CD4-positive, alpha-beta T cell (primary cell): Measurements from ENCODE around the gene RAPGEF4. TPM values are rescaled to one million over a fixed set of nuclear protein-coding genes. Genes with fewer than 3 reads are reported as not detected.

ENCODE experiments used
- ATAC-seq: fragments of 200-7000 bp; cut with Tn5 transposase; one replicate; pipeline ENCODE4 v1.10.0; 2022; ENCODE audit warnings: mild to moderate bottlenecking; ENCODE audit not compliant: poor library complexity
- CTCF ChIA-PET: fragments of 350-600 bp; sonication (Branson Sonifier 250); formaldehyde crosslinking; loops from one replicate; lab custom pipeline; 2021; ENCODE audit warnings: antibody characterized with exemption, inconsistent platforms; lab: Charles Lee
- POLR2A ChIA-PET: fragments of 350-600 bp; sonication (Branson Sonifier 250); formaldehyde crosslinking; loops from one replicate; lab custom pipeline; 2021; ENCODE audit warnings: antibody characterized with exemption, inconsistent platforms; lab: Charles Lee
- DNase-seq, 14 experiments: peaks; one replicate each; pipeline ENCODE4 v3.0.0-alpha.2; 2013 to 2020; ENCODE audit warnings: mixed read lengths in 2 of 14
- H3K27ac ChIP-seq, 2 donors: one replicate each; pipeline versions ENCODE4 v1.5.1 to v1.7.0; 2013; ENCODE audit warnings: low read length in 2 of 2, low read depth in 1 of 2, mild to moderate bottlenecking in 1 of 2
- H3K27me3 ChIP-seq, 2 experiments: 1 replicate in 1 of 2; 2 replicates in 1 of 2; pipeline versions ENCODE4 v1.6.1 to v1.7.0; 2013; ENCODE audit warnings: low read length in 2 of 2, control low read depth in 1 of 2, mild to moderate bottlenecking in 1 of 2, moderate library complexity in 1 of 2; ENCODE audit not compliant: insufficient read depth in 2 of 2, control insufficient read depth in 1 of 2
- H3K36me3 ChIP-seq: one replicate; pipeline ENCODE4 v1.6.1; 2013; ENCODE audit warnings: low read length, control low read depth; ENCODE audit not compliant: insufficient read depth
- H3K4me1 ChIP-seq: one replicate; pipeline ENCODE4 v1.6.1; 2013; ENCODE audit warnings: low read length, control low read depth; ENCODE audit not compliant: insufficient read depth
- H3K4me3 ChIP-seq: one replicate; pipeline ENCODE4 v1.5.1; 2013; ENCODE audit warnings: mild to moderate bottlenecking, low read length, moderate library complexity
- H3K9me3 ChIP-seq, 2 experiments: 1 replicate in 1 of 2; 2 replicates in 1 of 2; pipeline versions ENCODE4 v1.6.1 to v1.7.0; 2013; ENCODE audit warnings: low read length in 2 of 2, mild to moderate bottlenecking in 2 of 2, control low read depth in 1 of 2, moderate library complexity in 1 of 2; ENCODE audit not compliant: control insufficient read depth in 1 of 2, insufficient read depth in 1 of 2
- H3K27ac Mint-ChIP-seq: one replicate; pipeline ENCODE4 v1.8.0; 2020; ENCODE audit warnings: mixed read lengths
- H3K27me3 Mint-ChIP-seq: one replicate; pipeline ENCODE4 v1.8.0; 2021; ENCODE audit warnings: mixed read lengths
- H3K36me3 Mint-ChIP-seq: one replicate; pipeline ENCODE4 v1.8.0; 2021; ENCODE audit warnings: low read depth, mixed read lengths
- H3K4me1 Mint-ChIP-seq: one replicate; pipeline ENCODE4 v1.8.0; 2021; ENCODE audit warnings: low read depth, mixed read lengths
- H3K4me3 Mint-ChIP-seq: one replicate; pipeline ENCODE4 v1.8.0; 2020; ENCODE audit warnings: mild to moderate bottlenecking, mixed read lengths
- H3K9me3 Mint-ChIP-seq: one replicate; pipeline ENCODE4 v1.8.0; 2020; ENCODE audit warnings: mixed read lengths
- intact Hi-C, 2 experiments: fragments of 100-400 bp; cut with DNase I in 1 of 2; cut with micrococcal nuclease in 1 of 2; formaldehyde crosslinking; loops; one replicate each; pipeline versions ENCODE4 v1.15.1 to v1.9.0; 2023 to 2025; cut with DNase I, micrococcal nuclease
- total RNA-seq, 174 experiments: library from RNA in 2 of 174; stranded (reverse) in 2 of 174; gene quantifications; one replicate each; pipeline ENCODE4 v1.2.3 and lab custom pipeline; 2021 to 2026
- TF ChIP-seq, protein P1 (sequence below): fragments of 200-600 bp; IDR thresholded peaks from one replicate; pipeline ENCODE4 v1.8.0; 2022; ENCODE audit warnings: antibody characterized with exemption, mild to moderate bottlenecking

RAPGEF4 gene
- total RNA-seq, 2 experiments from 2014 or later, result 0.69 to 0.73 TPM

DNA sequence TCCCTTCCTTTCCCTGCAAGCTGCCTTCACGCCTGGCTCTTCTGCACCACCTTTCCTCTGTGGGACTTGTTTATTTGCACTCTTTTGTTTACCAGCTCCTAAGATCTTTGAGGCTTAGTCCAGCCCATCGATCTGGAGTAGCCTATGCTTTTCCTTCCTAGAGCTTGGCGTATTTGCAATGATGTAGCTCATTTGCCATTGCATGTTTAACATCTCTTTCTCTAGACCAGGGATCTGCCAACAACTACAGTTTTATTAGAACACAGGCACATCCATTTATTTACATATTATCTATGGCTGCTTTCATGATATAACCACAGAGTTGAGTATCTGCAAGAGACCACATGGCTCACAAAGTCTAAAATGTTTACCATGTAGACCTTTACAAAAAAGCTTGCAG, 150.4 kb downstream of the RAPGEF4 start:
- Mint-ChIP-seq H3K4me3 (no peak overlapping the region), H3K27me3 (no peaks in the 10 kb centered on the region), H3K27ac (no peak overlapping the region), H3K36me3 (no peaks in the 10 kb centered on the region), H3K4me1 (no peaks in the 10 kb centered on the region), H3K9me3 (no peaks in the 10 kb centered on the region)
- Histone ChIP-seq H3K4me1 (no peaks in the 10 kb centered on the region), H3K27me3 (no peaks in the 10 kb centered on the region), H3K4me3 (no peak overlapping the region), H3K9me3 (no peaks in the 10 kb centered on the region), H3K36me3 (no peaks in the 10 kb centered on the region), H3K27ac (no peak overlapping the region)
- intact Hi-C loops, result no loop called here
- DNase-seq, result no peak
- no peak for ATAC-seq
- TF ChIP-seq, protein P1, sequence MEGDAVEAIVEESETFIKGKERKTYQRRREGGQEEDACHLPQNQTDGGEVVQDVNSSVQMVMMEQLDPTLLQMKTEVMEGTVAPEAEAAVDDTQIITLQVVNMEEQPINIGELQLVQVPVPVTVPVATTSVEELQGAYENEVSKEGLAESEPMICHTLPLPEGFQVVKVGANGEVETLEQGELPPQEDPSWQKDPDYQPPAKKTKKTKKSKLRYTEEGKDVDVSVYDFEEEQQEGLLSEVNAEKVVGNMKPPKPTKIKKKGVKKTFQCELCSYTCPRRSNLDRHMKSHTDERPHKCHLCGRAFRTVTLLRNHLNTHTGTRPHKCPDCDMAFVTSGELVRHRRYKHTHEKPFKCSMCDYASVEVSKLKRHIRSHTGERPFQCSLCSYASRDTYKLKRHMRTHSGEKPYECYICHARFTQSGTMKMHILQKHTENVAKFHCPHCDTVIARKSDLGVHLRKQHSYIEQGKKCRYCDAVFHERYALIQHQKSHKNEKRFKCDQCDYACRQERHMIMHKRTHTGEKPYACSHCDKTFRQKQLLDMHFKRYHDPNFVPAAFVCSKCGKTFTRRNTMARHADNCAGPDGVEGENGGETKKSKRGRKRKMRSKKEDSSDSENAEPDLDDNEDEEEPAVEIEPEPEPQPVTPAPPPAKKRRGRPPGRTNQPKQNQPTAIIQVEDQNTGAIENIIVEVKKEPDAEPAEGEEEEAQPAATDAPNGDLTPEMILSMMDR, result no peak
- ChIA-PET POLR2A (no interaction called here), CTCF (interaction anchor here (0.7 kb wide), 1 partner anchor 26 kb away, joined by 3 read pairs; no protein-coding TSS in a partner anchor)

- no peaks in the 10 kb centered on the region for H3K4me1 ChIP-seq
- intact Hi-C loops, result no loop called here
- POLR2A ChIA-PET, result no interaction called here
- TF ChIP-seq, protein P1, result no peak
- Mint-ChIP-seq H3K36me3 (no peaks in the 10 kb centered on the region), H3K27me3 (peaks cover 7% of the 10 kb centered on the region), H3K4me1 (no peaks in the 10 kb centered on the region), H3K27ac (no peak overlapping the region), H3K4me3 (no peak overlapping the region), H3K9me3 (no peaks in the 10 kb centered on the region)
- CTCF ChIA-PET, result no interaction called here
- H3K9me3 ChIP-seq, result no peaks in the 10 kb centered on the region
- no peaks in the 10 kb centered on the region for H3K27me3 ChIP-seq
- DNase-seq (no peak), ATAC-seq (no peak)
- no peak overlapping the region for H3K4me3 ChIP-seq
- H3K27ac ChIP-seq, result no peak overlapping the region
- H3K36me3 ChIP-seq, result no peaks in the 10 kb centered on the region
These were observed 151.6 kb downstream of the RAPGEF4 start for GRCh38 chr2:172887280-172887679.

GRCh38 chr2:172888714-172889669, 153.3 kb downstream of the RAPGEF4 start:
- Histone ChIP-seq H3K4me1 (no peaks in the 10 kb centered on the region), H3K27me3 (no peaks in the 10 kb centered on the region), H3K9me3 (no peaks in the 10 kb centered on the region), H3K36me3 (no peaks in the 10 kb centered on the region), H3K4me3 (no peak overlapping the region), H3K27ac (no peak overlapping the region)
- DNase-seq (no peak), ATAC-seq (no peak)
- TF ChIP-seq, protein P1, result no peak
- intact Hi-C loops, result no loop called here
- H3K27ac Mint-ChIP-seq, result no peak overlapping the region
- CTCF ChIA-PET, result interaction anchor here (1.1 kb wide), 1 partner anchor 12 kb away, joined by 3 read pairs; no protein-coding TSS in a partner anchor
- no peaks in the 10 kb centered on the region for H3K36me3 Mint-ChIP-seq
- H3K27me3 Mint-ChIP-seq, result peaks cover 16% of the 10 kb centered on the region
- H3K4me3 Mint-ChIP-seq, result no peak overlapping the region
- H3K9me3 Mint-ChIP-seq, result no peaks in the 10 kb centered on the region
- no peaks in the 10 kb centered on the region for H3K4me1 Mint-ChIP-seq
- POLR2A ChIA-PET, result no interaction called here
